ENCODE measurements around the gene INO80B. TPM values are rescaled to one million over a fixed set of nuclear protein-coding genes. Genes with fewer than 3 reads are reported as not detected.

INO80B gene
- total and polyA plus RNA-seq, 2 donors (not counting 1 experiment from before 2014, with no cell fraction given): 30.4 to 78.6 TPM

- H3K4me3 Mint-ChIP-seq: peak within 1 kb of the TSS; percentile 96
- TF ChIP-seq EZH2 (IDR thresholded peaks at IDR 0.05; ENCODE audit: borderline replicate concordance, insufficient read depth, low read depth, low read length, poor library complexity, severe bottlenecking) (no peak), CTCF (IDR thresholded peaks at IDR 0.05) (peak; percentile 64)
- Histone ChIP-seq H3K79me2 (ENCODE audit: control insufficient read depth, insufficient read depth, low read length) (peaks cover 8% of the 10 kb centered on the region), H3K4me1 (ENCODE audit: control insufficient read depth in 2 of 2, insufficient read depth in 2 of 2, low read length in 2 of 2) (peaks cover 31 to 38% of the 10 kb centered on the region in 2 donors), H3K27ac (ENCODE audit: low read length in 2 of 2) (peak within 1 kb of the TSS; percentile 91 to 96), H4K20me1 (ENCODE audit: control insufficient read depth, insufficient read depth, low read length, poor library complexity, severe bottlenecking) (no peaks in the 10 kb centered on the region), H2AFZ (ENCODE audit: insufficient read depth, low read depth, low read length, poor library complexity, severe bottlenecking) (peak within 1 kb of the TSS; percentile 90), H3K4me2 (replicated peaks; ENCODE audit: low read depth, low read length, poor library complexity, severe bottlenecking) (peak within 1 kb of the TSS; percentile 88), H3K27me3 (replicated peaks in 1 of 4; ENCODE audit: control extremely low read depth in 1 of 4, control insufficient read depth in 3 of 4, insufficient read depth in 4 of 4, low read length in 3 of 4) (peaks cover 0 to 56% (median 14%) of the 10 kb centered on the region in 4 experiments), H3K4me3 (ENCODE audit: control extremely low read depth in 1 of 5, extremely low read depth in 1 of 5, insufficient read depth in 1 of 5, low read depth in 2 of 5, low read length in 4 of 5) (peak within 1 kb of the TSS; percentile 78 to 97 (median 83)), H3K9ac (ENCODE audit: low read length) (peak within 1 kb of the TSS; percentile 84), H3K9me3 (ENCODE audit: control extremely low read depth in 1 of 3, control insufficient read depth in 2 of 3, insufficient read depth in 1 of 3, low read length in 2 of 3) (peaks cover 0 to 13% (median 0%) of the 10 kb centered on the region in 3 donors), H3K36me3 (replicated peaks in 1 of 2; ENCODE audit: control extremely low read depth in 1 of 2, control insufficient read depth in 1 of 2, extremely low read depth in 1 of 2, insufficient read depth in 2 of 2, low read length in 1 of 2) (peaks cover 0 to 10% of the 10 kb centered on the region in 2 experiments)
- WGBS (ENCODE audit: insufficient coverage): 1% methylated on average over 49 of the region's 56 CpGs
- H3K27me3 Mint-ChIP-seq: peaks cover 41% of the 10 kb centered on the region
- ChIA-PET CTCF (interaction anchor here (0.6 to 8.1 kb wide), 15 partner anchors 9 to 86 kb away, joined by 3 to 111 read pairs (median 4); partner anchors contain the start of genes AUP1, CCDC142, DQX1 and HTRA2), POLR2A (interaction anchor here (0.5 to 2.8 kb wide), 11 partner anchors 9 to 196 kb away, joined by 3 to 13 read pairs (median 5); partner anchors contain the start of genes AUP1, HTRA2 and WBP1)
- intact Hi-C loops (cut with micrococcal nuclease): loop anchor here (1.0 to 5.0 kb wide), 7 partner anchors 9 to 145 kb away; partner anchors contain the start of genes AUP1, DOK1, HTRA2 and SEMA4F
- no peaks in the 10 kb centered on the region for H3K9me3 Mint-ChIP-seq (ENCODE audit: insufficient read depth)
- DNase-seq (peak; percentile 100), ATAC-seq (ENCODE audit: low read depth) (peak; percentile 85)
- H3K27ac Mint-ChIP-seq: peak within 1 kb of the TSS; percentile 99
- peaks cover 56% of the 10 kb centered on the region for H3K4me1 Mint-ChIP-seq
These were observed 52.4 kb downstream of the INO80B start, which contains the start of gene PCGF1 for GRCh38 chr2:74507145-74507925. Gene PCGF1, minus strand, starts transcription at chr2:74507695. Its CDS starts 27 bp downstream, at chr2:74507668.

Other genes starting within 250 kb of the INO80B start
- gene SLC4A5, start 111.7 kb upstream of the INO80B start, total RNA-seq: 9.7 and 12.3 TPM in 2 replicates
- gene SLC4A5, start 111.7 kb upstream of the INO80B start, polyA plus RNA-seq: 2.7 and 3.3 TPM in 2 replicates
- 134 and 143 TPM in 2 replicates for gene DCTN1, start 74.8 kb upstream of the INO80B start, total RNA-seq
- gene DCTN1, start 74.8 kb upstream of the INO80B start, polyA plus RNA-seq: 45.6 and 46.7 TPM in 2 replicates
- 8.6 and 9.1 TPM in 2 replicates for gene C2orf81, start 33.5 kb upstream of the INO80B start, total RNA-seq
- 2.5 and 5.4 TPM in 2 replicates for gene C2orf81, start 33.5 kb upstream of the INO80B start, polyA plus RNA-seq
- 39.0 and 42.2 TPM in 2 replicates for gene WDR54, start 33.4 kb upstream of the INO80B start, total RNA-seq
- gene WDR54, start 33.4 kb upstream of the INO80B start, polyA plus RNA-seq: 36.5 and 52.8 TPM in 2 replicates
- gene RTKN, start 13.2 kb upstream of the INO80B start, total RNA-seq: 10.5 and 12.2 TPM in 2 replicates
- 5.1 TPM in 2 replicates for gene RTKN, start 13.2 kb upstream of the INO80B start, polyA plus RNA-seq
- gene WBP1, start 3.4 kb downstream of the INO80B start, total RNA-seq: 91.5 and 98.4 TPM in 2 replicates
- 159 and 207 TPM in 2 replicates for gene WBP1, start 3.4 kb downstream of the INO80B start, polyA plus RNA-seq
- gene MOGS, start 10.3 kb downstream of the INO80B start, total RNA-seq: 87.8 and 88.2 TPM in 2 replicates
- gene MOGS, start 10.3 kb downstream of the INO80B start, polyA plus RNA-seq: 61.6 and 103 TPM in 2 replicates
- 61.5 and 70.0 TPM in 2 replicates for gene MRPL53, start 17.6 kb downstream of the INO80B start, total RNA-seq
- 32.9 and 59.3 TPM in 2 replicates for gene MRPL53, start 17.6 kb downstream of the INO80B start, polyA plus RNA-seq
- gene CCDC142, start 27.9 kb downstream of the INO80B start, total RNA-seq: 61.6 and 69.3 TPM in 2 replicates
- 12.4 and 13.0 TPM in 2 replicates for gene CCDC142, start 27.9 kb downstream of the INO80B start, polyA plus RNA-seq
- 69.4 and 72.3 TPM in 2 replicates for gene TTC31, start 28.0 kb downstream of the INO80B start, total RNA-seq
- 50.3 and 68.5 TPM in 2 replicates for gene TTC31, start 28.0 kb downstream of the INO80B start, polyA plus RNA-seq
- gene LBX2, start 44.5 kb downstream of the INO80B start, total RNA-seq: 0.97 and 2.0 TPM in 2 replicates
- 1.1 TPM in 1 of 2 replicates, not detected in the other for gene LBX2, start 44.5 kb downstream of the INO80B start, polyA plus RNA-seq
- 34.3 and 40.1 TPM in 2 replicates for gene PCGF1, start 52.6 kb downstream of the INO80B start, total RNA-seq
- 21.9 and 30.0 TPM in 2 replicates for gene PCGF1, start 52.6 kb downstream of the INO80B start, polyA plus RNA-seq
- 0.19 TPM in 1 of 2 replicates, not detected in the other for gene TLX2, start 59.4 kb downstream of the INO80B start, total RNA-seq
- gene TLX2, start 59.4 kb downstream of the INO80B start, polyA plus RNA-seq: 0.06 TPM in 1 of 2 replicates, not detected in the other
- gene DQX1, start 71.1 kb downstream of the INO80B start, total RNA-seq: 0.57 and 0.87 TPM in 2 replicates
- 0.46 and 1.1 TPM in 2 replicates for gene DQX1, start 71.1 kb downstream of the INO80B start, polyA plus RNA-seq
- 190 and 201 TPM in 2 replicates for gene AUP1, start 74.6 kb downstream of the INO80B start, total RNA-seq
- gene AUP1, start 74.6 kb downstream of the INO80B start, polyA plus RNA-seq: 525 and 574 TPM in 2 replicates
- gene HTRA2, start 74.8 kb downstream of the INO80B start, total RNA-seq: 52.2 and 52.8 TPM in 2 replicates
- 111 and 112 TPM in 2 replicates for gene HTRA2, start 74.8 kb downstream of the INO80B start, polyA plus RNA-seq
- gene LOXL3, start 98.9 kb downstream of the INO80B start, total RNA-seq: 0.66 and 1.2 TPM in 2 replicates
- gene LOXL3, start 98.9 kb downstream of the INO80B start, polyA plus RNA-seq: 0.97 and 1.2 TPM in 2 replicates
- gene DOK1, start 99.6 kb downstream of the INO80B start, total RNA-seq: 41.4 and 46.5 TPM in 2 replicates
- 23.1 and 29.1 TPM in 2 replicates for gene DOK1, start 99.6 kb downstream of the INO80B start, polyA plus RNA-seq
- gene M1AP, start 193.2 kb downstream of the INO80B start, total RNA-seq: not detected in 2 replicates
- gene M1AP, start 193.2 kb downstream of the INO80B start, polyA plus RNA-seq: 0.15 TPM in 1 of 2 replicates, not detected in the other
- gene SEMA4F, start 199.2 kb downstream of the INO80B start, total RNA-seq: 18.9 and 19.3 TPM in 2 replicates
- gene SEMA4F, start 199.2 kb downstream of the INO80B start, polyA plus RNA-seq: 4.5 and 5.4 TPM in 2 replicates

Data from B cell (primary cell).